ENCODE measurements around the gene LMAN1. TPM values are rescaled to one million over a fixed set of nuclear protein-coding genes. Genes with fewer than 3 reads are reported as not detected.

LMAN1 gene
- total RNA-seq, 1 experiment from 2014 or later = 40.6 TPM

DNA sequence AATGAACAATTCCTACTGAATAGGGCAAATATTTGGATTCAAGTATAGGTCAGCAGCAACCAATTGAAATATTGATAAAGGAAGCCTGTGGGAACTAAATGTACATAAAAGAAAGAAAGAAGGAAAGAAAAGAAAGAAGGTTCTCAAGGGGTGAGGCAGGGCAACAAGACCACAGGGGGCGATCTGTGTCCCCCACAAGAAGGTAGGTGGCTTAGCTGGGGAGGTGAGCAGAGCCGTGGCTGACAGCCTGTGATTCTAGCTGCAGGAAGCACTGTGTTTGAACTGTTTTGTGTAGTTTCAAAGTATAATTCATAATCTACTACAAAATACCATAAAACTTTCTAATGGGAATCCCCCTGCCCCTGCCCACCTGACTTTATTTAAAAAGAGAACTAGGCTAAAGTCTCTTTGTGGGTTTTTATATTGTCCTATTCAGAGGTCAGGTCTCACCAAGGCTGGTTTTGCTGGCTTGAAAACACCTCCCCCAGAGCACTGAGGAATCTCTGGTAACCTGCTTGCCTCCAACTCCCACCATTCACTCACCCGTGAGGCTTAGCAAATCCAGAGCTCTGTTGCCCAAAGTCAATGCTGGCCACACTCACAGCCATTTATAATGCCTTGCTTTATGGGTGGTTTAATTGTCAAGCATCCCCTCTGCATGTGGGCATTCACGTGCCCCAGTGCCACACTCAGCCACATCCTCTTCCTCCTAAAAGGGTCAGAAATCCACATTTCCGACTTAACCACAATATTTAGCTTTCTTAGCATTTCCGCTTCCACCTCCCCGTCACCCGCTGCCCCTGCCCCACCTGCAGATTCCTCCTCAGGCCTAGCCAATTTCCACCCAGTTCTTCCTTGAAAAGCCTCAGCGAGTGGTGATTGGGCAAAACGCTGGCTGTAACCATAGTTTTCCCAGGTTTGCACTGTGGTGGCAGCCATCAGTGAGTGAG, 36.4 kb upstream of the LMAN1 start:
- Mint-ChIP-seq H3K4me1 (ENCODE audit: low read depth, unreplicated experiment) (no peaks in the 10 kb centered on the region), H3K4me3 (ENCODE audit: unreplicated experiment) (no peak overlapping the region), H3K36me3 (ENCODE audit: insufficient read depth, unreplicated experiment) (peaks cover 4% of the 10 kb centered on the region), H3K9me3 (ENCODE audit: unreplicated experiment) (no peaks in the 10 kb centered on the region), H3K27me3 (ENCODE audit: insufficient read depth, unreplicated experiment) (peaks cover 4% of the 10 kb centered on the region), H3K27ac (ENCODE audit: unreplicated experiment) (no peak overlapping the region)
- POLR2A ChIA-PET = no interaction called here
- TF ChIP-seq CTCF (IDR thresholded peaks at IDR 0.05; ENCODE audit: insufficient read depth in 1 of 2, low read depth in 1 of 2, low read length in 1 of 2, severe bottlenecking in 1 of 2, unreplicated experiment in 1 of 2) = no peak
- intact Hi-C loops (cut with micrococcal nuclease; ENCODE audit: unreplicated experiment) = no loop called here
- Histone ChIP-seq H3K4me1 (no peaks in the 10 kb centered on the region), H3K36me3 (ENCODE audit: control insufficient read depth, insufficient read depth, low read length) (no peaks in the 10 kb centered on the region), H3K9me3 (no peaks in the 10 kb centered on the region), H3K4me3 (ENCODE audit: low read depth, low read length) (no peak overlapping the region), H3K27me3 (replicated peaks; ENCODE audit: control insufficient read depth, insufficient read depth, low read length) (no peaks in the 10 kb centered on the region)
- DNase-seq = no peak
- CTCF ChIA-PET = no interaction called here
- BruUV-seq (replicated peaks) = no TSS peak

DNA sequence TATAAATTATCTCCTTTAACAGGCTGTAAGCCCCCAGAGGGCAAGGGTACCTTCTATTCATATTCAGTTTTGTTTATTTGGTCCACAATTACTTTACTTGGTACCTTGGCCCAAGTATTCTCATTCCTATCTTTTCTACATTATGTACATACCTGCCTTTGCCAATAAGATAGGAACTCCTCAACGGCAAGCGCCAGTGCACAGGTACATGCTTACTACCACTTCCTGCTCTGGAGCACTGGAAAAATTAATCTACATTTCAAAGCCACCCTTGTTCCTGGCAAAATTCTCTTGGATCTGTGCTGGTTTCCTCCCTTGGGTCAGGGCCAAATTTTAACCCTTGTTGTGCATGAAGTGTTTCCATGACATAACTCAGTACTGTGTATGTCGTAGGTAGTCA, 34.3 kb upstream of the LMAN1 start:
- intact Hi-C loops (cut with micrococcal nuclease; ENCODE audit: unreplicated experiment) = no loop called here

DNA sequence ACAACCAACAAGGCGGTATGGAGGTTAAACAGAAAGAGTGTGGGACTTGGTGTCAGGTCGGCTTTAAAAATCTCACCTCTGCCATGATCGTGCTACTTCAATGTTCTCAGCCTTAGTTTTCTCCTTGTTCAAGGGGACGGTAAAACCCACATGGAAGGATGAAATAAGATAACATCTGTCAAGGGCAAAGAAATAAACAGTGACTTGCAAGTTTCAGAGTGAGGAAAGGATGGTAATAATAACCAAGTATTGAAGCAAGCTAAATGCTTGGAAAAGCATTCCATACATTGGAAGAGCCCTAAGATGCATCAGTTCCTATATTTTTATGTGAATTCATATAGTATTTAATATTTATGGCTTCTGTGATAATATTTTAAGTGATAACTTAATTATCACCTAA, 29.8 kb upstream of the LMAN1 start:
- Mint-ChIP-seq H3K4me1 (ENCODE audit: low read depth, unreplicated experiment) (no peaks in the 10 kb centered on the region), H3K4me3 (ENCODE audit: unreplicated experiment) (no peak overlapping the region), H3K36me3 (ENCODE audit: insufficient read depth, unreplicated experiment) (no peaks in the 10 kb centered on the region), H3K27ac (ENCODE audit: unreplicated experiment) (no peak overlapping the region), H3K27me3 (ENCODE audit: insufficient read depth, unreplicated experiment) (no peaks in the 10 kb centered on the region), H3K9me3 (ENCODE audit: unreplicated experiment) (no peaks in the 10 kb centered on the region)
- H3K9me3 ChIP-seq = no peaks in the 10 kb centered on the region
- no peak overlapping the region for H3K4me3 ChIP-seq (ENCODE audit: low read depth, low read length)
- ChIA-PET CTCF (no interaction called here), POLR2A (no interaction called here)
- intact Hi-C loops (cut with micrococcal nuclease; ENCODE audit: unreplicated experiment) = no loop called here
- H3K27me3 ChIP-seq (replicated peaks; ENCODE audit: control insufficient read depth, insufficient read depth, low read length) = no peaks in the 10 kb centered on the region
- no peak for DNase-seq
- BruUV-seq (replicated peaks) = no TSS peak
- no peaks in the 10 kb centered on the region for H3K4me1 ChIP-seq
- H3K36me3 ChIP-seq (ENCODE audit: control insufficient read depth, insufficient read depth, low read length) = no peaks in the 10 kb centered on the region
- TF ChIP-seq CTCF (IDR thresholded peaks at IDR 0.05; ENCODE audit: insufficient read depth in 1 of 2, low read depth in 1 of 2, low read length in 1 of 2, severe bottlenecking in 1 of 2, unreplicated experiment in 1 of 2) = no peak

More for the DNA sequence above, 34.3 kb upstream of the LMAN1 start:
- no peak for TF ChIP-seq CTCF (IDR thresholded peaks at IDR 0.05; ENCODE audit: insufficient read depth in 1 of 2, low read depth in 1 of 2, low read length in 1 of 2, severe bottlenecking in 1 of 2, unreplicated experiment in 1 of 2)
- Histone ChIP-seq H3K27me3 (replicated peaks; ENCODE audit: control insufficient read depth, insufficient read depth, low read length) (no peaks in the 10 kb centered on the region), H3K9me3 (no peaks in the 10 kb centered on the region), H3K4me1 (no peaks in the 10 kb centered on the region), H3K4me3 (ENCODE audit: low read depth, low read length) (no peak overlapping the region), H3K36me3 (ENCODE audit: control insufficient read depth, insufficient read depth, low read length) (no peaks in the 10 kb centered on the region)
- Mint-ChIP-seq H3K4me1 (ENCODE audit: low read depth, unreplicated experiment) (no peaks in the 10 kb centered on the region), H3K9me3 (ENCODE audit: unreplicated experiment) (no peaks in the 10 kb centered on the region), H3K27ac (ENCODE audit: unreplicated experiment) (no peak overlapping the region), H3K27me3 (ENCODE audit: insufficient read depth, unreplicated experiment) (peaks cover 4% of the 10 kb centered on the region), H3K36me3 (ENCODE audit: insufficient read depth, unreplicated experiment) (peaks cover 4% of the 10 kb centered on the region), H3K4me3 (ENCODE audit: unreplicated experiment) (no peak overlapping the region)
- CTCF ChIA-PET = interaction anchor here (0.7 kb wide), 1 partner anchor 75 kb away, joined by 6 read pairs; no protein-coding TSS in a partner anchor
- BruUV-seq (replicated peaks) = no TSS peak
- POLR2A ChIA-PET = no interaction called here
- DNase-seq = no peak

All from Caco-2 (cell line).